H1 (cell line): Measurements from ENCODE around the gene ZNF277. TPM values are rescaled to one million over a fixed set of nuclear protein-coding genes. Genes with fewer than 3 reads are reported as not detected.

Experiments used
- CTCF ChIA-PET: fragments of 300-600 bp; sonication (Branson Sonifier 250); formaldehyde crosslinking; loops from one replicate; lab custom pipeline; 2021; ENCODE audit not compliant: partially characterized antibody; lab: Charles Lee
- POLR2A ChIA-PET: fragments of 300-600 bp; sonication (Branson Sonifier 250); formaldehyde crosslinking; loops from one replicate; lab custom pipeline; 2021; ENCODE audit warnings: inconsistent platforms; ENCODE audit not compliant: partially characterized antibody; lab: Charles Lee
- DNase-seq, 2 experiments: peaks; one replicate each; pipeline versions ENCODE4 v3.0.0 to v3.0.0-alpha.2; 2010 to 2022; ENCODE audit warnings: low spot score in 2 of 2, low read depth in 1 of 2, mixed read lengths in 1 of 2
- FAIRE-seq: peaks from 2 replicates; lab custom pipeline; 2011; peaks lifted over from hg19 to GRCh38; lab: Jason Lieb, UNC
- H2AFZ ChIP-seq: 2 replicates; pipeline ENCODE4 v1.8.1; 2012; ENCODE audit warnings: low read length, inconsistent platforms
- H2AK5ac ChIP-seq: 2 replicates; pipeline ENCODE4 v1.6.1; 2013; ENCODE audit warnings: low read depth, low read length
- H2BK120ac ChIP-seq: replicated peaks from 2 replicates; pipeline ENCODE3; 2013; ENCODE audit warnings: low read depth, low read length, inconsistent platforms
- H2BK12ac ChIP-seq: 2 replicates; pipeline ENCODE4 v1.6.1; 2013; ENCODE audit warnings: low read depth, low read length
- H2BK15ac ChIP-seq: 2 replicates; pipeline ENCODE4 v1.6.1; 2013; ENCODE audit warnings: low read length
- H2BK20ac ChIP-seq: 2 replicates; pipeline ENCODE4 v1.6.1; 2013; ENCODE audit warnings: low read length
- H2BK5ac ChIP-seq: 2 replicates; pipeline ENCODE4 v1.6.1; 2013; ENCODE audit warnings: low read depth, low read length
- H3K14ac ChIP-seq: 2 replicates; pipeline ENCODE4 v1.6.1; 2013; ENCODE audit warnings: inconsistent platforms; ENCODE audit not compliant: insufficient read length
- H3K18ac ChIP-seq: 2 replicates; pipeline ENCODE4 v1.6.1; 2013; ENCODE audit warnings: low read length; ENCODE audit errors: extremely low read depth
- H3K23ac ChIP-seq: 2 replicates; pipeline ENCODE4 v1.6.1; 2013; ENCODE audit warnings: inconsistent platforms; ENCODE audit not compliant: insufficient read length
- H3K23me2 ChIP-seq: 2 replicates; pipeline ENCODE4 v1.6.1; 2013; ENCODE audit warnings: low read depth, low read length
- H3K27ac ChIP-seq: 2 replicates; pipeline ENCODE4 v1.6.1; 2011; ENCODE audit warnings: low read depth, low read length, inconsistent platforms
- H3K27me3 ChIP-seq, 4 experiments: replicated peaks in 1 of 4; 1 replicate in 1 of 4; 2 replicates in 3 of 4; pipeline versions ENCODE4 v1.6.1 to v1.8.1; 2011 to 2013; ENCODE audit warnings: low read length in 3 of 4, mild to moderate bottlenecking in 3 of 4, inconsistent platforms in 2 of 4, mixed read lengths in 2 of 4, moderate library complexity in 1 of 4; ENCODE audit not compliant: control insufficient read depth in 3 of 4, insufficient read depth in 3 of 4; ENCODE audit errors: extremely low read depth in 1 of 4
- H3K36me3 ChIP-seq, 4 experiments: 2 replicates each; pipeline versions ENCODE4 v1.6.1 to v1.8.1; 2011 to 2013; ENCODE audit warnings: mild to moderate bottlenecking in 4 of 4, low read length in 3 of 4, moderate library complexity in 2 of 4, control low read depth in 1 of 4, inconsistent platforms in 1 of 4; ENCODE audit not compliant: insufficient read depth in 4 of 4, control insufficient read depth in 2 of 4
- H3K4ac ChIP-seq: replicated peaks from 2 replicates; pipeline ENCODE3; 2013; ENCODE audit warnings: low read length, low read depth, mixed read lengths, inconsistent platforms; ENCODE audit not compliant: insufficient read length
- H3K4me1 ChIP-seq, 4 experiments: replicated peaks in 1 of 4; 1 replicate in 1 of 4; 2 replicates in 3 of 4; pipeline versions ENCODE4 v1.6.1 to v1.8.1; 2011 to 2013; ENCODE audit warnings: low read length in 3 of 4, inconsistent platforms in 2 of 4, mixed read lengths in 1 of 4; ENCODE audit not compliant: insufficient read depth in 4 of 4, control insufficient read depth in 3 of 4
- H3K4me2 ChIP-seq, 2 experiments: 2 replicates each; pipeline versions ENCODE4 v1.6.1 to v1.8.1; 2011 to 2013; ENCODE audit warnings: low read depth in 2 of 2, low read length in 2 of 2, control low read depth in 1 of 2, inconsistent platforms in 1 of 2, mild to moderate bottlenecking in 1 of 2; ENCODE audit not compliant: insufficient read depth in 1 of 2
- H3K4me3 ChIP-seq, 4 experiments: fragments of 200-600, 300-600 bp in 1 of 4; sonication (generic), shearing (Covaris generic), sonication (Bioruptor Twin) in 1 of 4; 2 replicates each; pipeline versions ENCODE4 v1.5.1 to v1.8.1; 2011 to 2016; ENCODE audit warnings: low read length in 4 of 4, low read depth in 3 of 4, control low read depth in 2 of 4, inconsistent platforms in 2 of 4, mild to moderate bottlenecking in 2 of 4, mixed read lengths in 1 of 4, moderate library complexity in 1 of 4; ENCODE audit not compliant: insufficient read depth in 2 of 4; ENCODE audit errors: extremely low read depth in 1 of 4
- H3K56ac ChIP-seq: replicated peaks from 2 replicates; pipeline ENCODE3; 2013; ENCODE audit warnings: low read depth, mild to moderate bottlenecking, mixed read lengths, low read length, inconsistent platforms; ENCODE audit not compliant: insufficient read length
- H3K79me1 ChIP-seq: 2 replicates; pipeline ENCODE4 v1.6.1; 2013; ENCODE audit warnings: low read depth, low read length, control low read depth
- H3K79me2 ChIP-seq, 2 experiments: 2 replicates each; pipeline versions ENCODE4 v1.6.1 to v1.8.1; 2012 to 2013; ENCODE audit warnings: low read length in 2 of 2, mild to moderate bottlenecking in 2 of 2, inconsistent platforms in 1 of 2; ENCODE audit not compliant: insufficient read depth in 2 of 2, control insufficient read depth in 1 of 2
- H3K9ac ChIP-seq, 4 experiments: replicated peaks in 1 of 4; 1 replicate in 1 of 4; 2 replicates in 3 of 4; pipeline versions ENCODE4 v1.6.1 to v1.8.1; 2011 to 2013; ENCODE audit warnings: low read depth in 3 of 4, low read length in 3 of 4, control low read depth in 2 of 4, mild to moderate bottlenecking in 2 of 4, moderate library complexity in 2 of 4, inconsistent platforms in 1 of 4; ENCODE audit errors: extremely low read depth in 1 of 4
- H3K9me3 ChIP-seq, 2 experiments: 2 replicates each; pipeline versions ENCODE4 v1.6.1 to v1.8.1; 2012 to 2013; ENCODE audit warnings: mild to moderate bottlenecking in 2 of 2, moderate library complexity in 2 of 2, control low read depth in 1 of 2, inconsistent platforms in 1 of 2, low read depth in 1 of 2, low read length in 1 of 2, mixed read lengths in 1 of 2; ENCODE audit not compliant: insufficient read depth in 2 of 2
- H4K20me1 ChIP-seq, 2 experiments: replicated peaks in 1 of 2; 2 replicates each; pipeline versions ENCODE3 to v1.8.1; 2011 to 2013; ENCODE audit warnings: inconsistent platforms in 2 of 2, low read length in 2 of 2, mild to moderate bottlenecking in 1 of 2; ENCODE audit not compliant: insufficient read depth in 2 of 2, control insufficient read depth in 1 of 2
- H4K5ac ChIP-seq: 2 replicates; pipeline ENCODE4 v1.6.1; 2013; ENCODE audit warnings: low read length, low read depth, mixed read lengths, inconsistent platforms; ENCODE audit not compliant: insufficient read length
- H4K8ac ChIP-seq: 2 replicates; pipeline ENCODE4 v1.8.0; 2013; ENCODE audit warnings: mild to moderate bottlenecking, moderate library complexity, low read length, inconsistent platforms; ENCODE audit not compliant: insufficient read depth; ENCODE audit errors: extremely low read depth
- H4K91ac ChIP-seq: replicated peaks from 2 replicates; pipeline ENCODE3; 2013; ENCODE audit warnings: low read length, mixed read lengths, inconsistent platforms; ENCODE audit not compliant: insufficient read length
- CBX5 ChIP-seq: fragments of 300-800, 300-1000 bp; sonication (generic); IDR thresholded peaks from 2 replicates; pipeline ENCODE4 v1.7.1; 2016; ENCODE audit warnings: antibody characterized with exemption, low read length, low read depth
- CEBPB ChIP-seq: IDR thresholded peaks from 2 replicates; pipeline ENCODE4 v1.6.1; 2012; ENCODE audit warnings: low read depth, low read length
- EGR1 ChIP-seq: IDR thresholded peaks from 2 replicates; pipeline ENCODE4 v1.6.1; 2011; ENCODE audit warnings: low read depth, low read length, borderline replicate concordance
- FOSL1 ChIP-seq: IDR thresholded peaks from 2 replicates; pipeline ENCODE4 v1.6.1; 2011; ENCODE audit warnings: mild to moderate bottlenecking, low read depth, low read length, moderate library complexity; ENCODE audit not compliant: insufficient read depth
- HDAC6 ChIP-seq: IDR thresholded peaks from one replicate; pipeline ENCODE4 v1.7.1; 2012; ENCODE audit warnings: low read depth, mild to moderate bottlenecking, inconsistent platforms, low read length, moderate library complexity
- NRF1 ChIP-seq: IDR thresholded peaks from 2 replicates; pipeline ENCODE4 v1.6.1; 2011; ENCODE audit warnings: mild to moderate bottlenecking, low read depth, low read length, improper control_type of control experiment
- PHF8 ChIP-seq: fragments of 200-600 bp; sonication (generic); conservative IDR thresholded peaks from 2 replicates; pipeline ENCODE4 v1.7.1; 2012; ENCODE audit warnings: low read depth, mild to moderate bottlenecking, inconsistent platforms, low read length, moderate library complexity
- POU5F1 ChIP-seq: IDR thresholded peaks from 2 replicates; pipeline ENCODE4 v1.6.1; 2011; ENCODE audit warnings: low read depth, mild to moderate bottlenecking, low read length, moderate library complexity
- RBBP5 ChIP-seq: IDR thresholded peaks from 2 replicates; pipeline ENCODE4 v1.7.1; 2012; ENCODE audit warnings: low read depth, mild to moderate bottlenecking, inconsistent platforms, low read length, moderate library complexity, borderline replicate concordance
- SAP30 ChIP-seq: fragments of 300-600 bp; sonication (generic); IDR thresholded peaks from 2 replicates; pipeline ENCODE4 v1.7.1; 2012; ENCODE audit warnings: low read length, moderate library complexity, mild to moderate bottlenecking, inconsistent platforms; ENCODE audit not compliant: insufficient read depth, insufficient replicate concordance
- SP1 ChIP-seq: IDR thresholded peaks from 2 replicates; pipeline ENCODE4 v1.6.1; 2011; ENCODE audit warnings: low read depth, low read length
- SP2 ChIP-seq: IDR thresholded peaks from 2 replicates; pipeline ENCODE4 v1.6.1; 2012; ENCODE audit warnings: mild to moderate bottlenecking, low read length, inconsistent platforms
- SP4 ChIP-seq: IDR thresholded peaks from 2 replicates; pipeline ENCODE4 v1.6.1; 2012; ENCODE audit warnings: low read length, inconsistent platforms
- TEAD4 ChIP-seq: IDR thresholded peaks from 2 replicates; pipeline ENCODE4 v1.6.1; 2012; ENCODE audit warnings: low read depth, low read length, inconsistent platforms, mixed read lengths
- WGBS, 2 experiments: shearing (Covaris generic) in 1 of 2; methylation state at CpG; one replicate each; pipeline versions ENCODE4 v1.1.6 to v1.1.7; 2013 to 2015; ENCODE audit warnings: low lambda C conversion rate in 2 of 2, mixed read lengths in 2 of 2, inconsistent platforms in 1 of 2, low coverage in 1 of 2, missing lambda C conversion rate in 1 of 2; ENCODE audit not compliant: insufficient replicate concordance in 2 of 2, insufficient coverage in 1 of 2, insufficient read length in 1 of 2; ENCODE audit errors: extremely low coverage in 1 of 2, missing lambda C conversion rate in 1 of 2; 5-methylcytosine and 5-hydroxymethylcytosine counted together
- polyA plus RNA-seq, 7 experiments: library from polyadenylated mRNA; depleted of rRNA in 3 of 7; stranded (reverse) in 5 of 7; unstranded in 2 of 7; fragments of >200 nt in 5 of 7; fragments of 200-250 nt in 2 of 7; gene quantifications; 1 replicate in 5 of 7; 2 replicates in 1 of 7; 4 replicates in 1 of 7; pipeline versions ENCODE4 v1.2.1 to v1.2.3, GENCODE V29; 2011 to 2013; ENCODE audit warnings: missing spikeins in 2 of 7, mixed read lengths in 2 of 7
- total RNA-seq: library from RNA; stranded (reverse); fragmentation: NEBNext Ultra II Directional; extraction: Animal tissue kit (Norgen Biotek cat#: 25700); gene quantifications from 2 replicates; pipeline ENCODE4 v1.2.1, GENCODE V29; 2021

Gene ZNF277
- total and polyA plus RNA-seq, 2 of the 8 experiments (the other 6 are each of a cell fraction or from before 2014, with no cell fraction given): 5.1 to 21.7 TPM

GRCh38 chr7:112267944-112268691, 61.6 kb downstream of the ZNF277 start:
- no peak for FAIRE-seq
- H3K9ac ChIP-seq: no peak overlapping the region
- TF ChIP-seq HDAC6: no peak
- no peak for TF ChIP-seq POU5F1
- no peak for TF ChIP-seq CBX5
- TF ChIP-seq CEBPB: no peak
- TF ChIP-seq SP4: no peak
- TF ChIP-seq NRF1: no peak
- TF ChIP-seq EGR1: no peak
- TF ChIP-seq SP2: no peak
- no peak for TF ChIP-seq PHF8
- TF ChIP-seq FOSL1: no peak
- TF ChIP-seq RBBP5: no peak
- no peak for TF ChIP-seq SAP30
- TF ChIP-seq SP1: no peak
- TF ChIP-seq TEAD4: no peak

More at GRCh38 chr7:112267944-112268691, 61.6 kb downstream of the ZNF277 start:
- Histone ChIP-seq H2AK5ac (no peak overlapping the region), H4K8ac (no peak overlapping the region), H2BK120ac (no peak overlapping the region), H2AFZ (no peak overlapping the region), H4K20me1 (no peaks in the 10 kb centered on the region), H3K4ac (no peak overlapping the region), H3K23me2 (no peaks in the 10 kb centered on the region), H3K79me2 (peaks cover 0 to 4% of the 10 kb centered on the region in 2 experiments; a peak in 2 of 4 replicates), H3K18ac (no peak overlapping the region), H3K27ac (no peak overlapping the region), H4K5ac (no peak overlapping the region), H2BK15ac (no peak overlapping the region), H3K79me1 (no peaks in the 10 kb centered on the region; the same call in 1 of the 2 replicates), H2BK12ac (no peak overlapping the region), H3K4me3 (no peak overlapping the region), H2BK5ac (no peak overlapping the region), H3K9me3 (no peaks in the 10 kb centered on the region), H3K23ac (no peak overlapping the region), H3K36me3 (no peaks in the 10 kb centered on the region; a peak in 1 of 8 replicates), H3K4me2 (no peak overlapping the region), H4K91ac (no peak overlapping the region), H3K27me3 (no peaks in the 10 kb centered on the region), H3K14ac (no peak overlapping the region), H3K4me1 (peaks cover 3 to 9% (median 4%) of the 10 kb centered on the region in 4 experiments; a peak in 5 of 7 replicates), H2BK20ac (no peak overlapping the region), H3K56ac (no peak overlapping the region)
- CTCF ChIA-PET: interaction anchor here (0.6 to 1.3 kb wide), 3 partner anchors 12 to 462 kb away, joined by 3 to 6 read pairs (median 3); no protein-coding TSS in a partner anchor
- POLR2A ChIA-PET: no interaction called here
- WGBS, 2 experiments: 93% methylated on average over 1 of the region's 1 CpG; no CpG with 5 or more reads in 1 of the 2 experiments
- DNase-seq: no peak
